D721Med (cell line): ENCODE data around the gene JAKMIP1.

Experiments
- DNase-seq: peaks from one replicate; pipeline ENCODE4 v3.0.0; 2011; ENCODE audit warnings: low spot score; ENCODE audit not compliant: insufficient read length
- FAIRE-seq: peaks from 2 replicates; lab custom pipeline; 2011; peaks lifted over from hg19 to GRCh38; lab: Jason Lieb, UNC
- TF ChIP-seq, protein P1 (sequence below): IDR thresholded peaks from 2 replicates; pipeline ENCODE4 v1.5.1; 2012; ENCODE audit warnings: mild to moderate bottlenecking, control low read depth; ENCODE audit not compliant: insufficient read depth; ENCODE audit errors: missing control alignments

Gene JAKMIP1

DNA sequence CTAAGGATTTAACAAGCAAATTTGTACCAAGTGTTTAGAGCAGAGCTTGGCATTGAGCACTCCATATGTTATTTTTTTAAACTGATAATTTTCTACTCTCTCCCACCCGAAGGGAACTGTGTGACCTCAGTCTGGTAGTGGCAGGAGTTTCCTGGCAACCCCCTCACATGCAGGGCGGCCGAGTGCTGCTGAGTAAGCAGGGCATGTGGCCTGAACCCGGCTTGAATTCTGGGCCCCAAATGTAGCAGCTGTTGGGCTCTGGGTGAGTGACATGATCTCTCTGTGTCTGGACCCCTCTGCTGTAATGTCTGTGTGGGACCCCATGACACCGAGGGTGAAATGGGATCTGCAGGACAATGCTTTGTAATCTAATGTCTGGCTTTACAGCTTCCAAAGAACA lies 168.5 kb downstream of the JAKMIP1 start:
- FAIRE-seq: no peak
- TF ChIP-seq, protein P1, sequence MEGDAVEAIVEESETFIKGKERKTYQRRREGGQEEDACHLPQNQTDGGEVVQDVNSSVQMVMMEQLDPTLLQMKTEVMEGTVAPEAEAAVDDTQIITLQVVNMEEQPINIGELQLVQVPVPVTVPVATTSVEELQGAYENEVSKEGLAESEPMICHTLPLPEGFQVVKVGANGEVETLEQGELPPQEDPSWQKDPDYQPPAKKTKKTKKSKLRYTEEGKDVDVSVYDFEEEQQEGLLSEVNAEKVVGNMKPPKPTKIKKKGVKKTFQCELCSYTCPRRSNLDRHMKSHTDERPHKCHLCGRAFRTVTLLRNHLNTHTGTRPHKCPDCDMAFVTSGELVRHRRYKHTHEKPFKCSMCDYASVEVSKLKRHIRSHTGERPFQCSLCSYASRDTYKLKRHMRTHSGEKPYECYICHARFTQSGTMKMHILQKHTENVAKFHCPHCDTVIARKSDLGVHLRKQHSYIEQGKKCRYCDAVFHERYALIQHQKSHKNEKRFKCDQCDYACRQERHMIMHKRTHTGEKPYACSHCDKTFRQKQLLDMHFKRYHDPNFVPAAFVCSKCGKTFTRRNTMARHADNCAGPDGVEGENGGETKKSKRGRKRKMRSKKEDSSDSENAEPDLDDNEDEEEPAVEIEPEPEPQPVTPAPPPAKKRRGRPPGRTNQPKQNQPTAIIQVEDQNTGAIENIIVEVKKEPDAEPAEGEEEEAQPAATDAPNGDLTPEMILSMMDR: no peak

GRCh38 chr4:6030679-6031078 lies 169.7 kb downstream of the JAKMIP1 start:
- no peak for FAIRE-seq
- TF ChIP-seq, protein P1: no peak
- DNase-seq: no peak

More for the DNA sequence above, 168.5 kb downstream of the JAKMIP1 start:
- no peak for DNase-seq

- TF ChIP-seq, protein P1: no peak
- no peak for DNase-seq
- FAIRE-seq: no peak
Observed at GRCh38 chr4:6029254-6029653, 171.1 kb downstream of the JAKMIP1 start.

- FAIRE-seq (no peak), DNase-seq (no peak)
- TF ChIP-seq, protein P1: no peak
Observed at GRCh38 chr4:6028168-6028567, 172.2 kb downstream of the JAKMIP1 start.

DNA sequence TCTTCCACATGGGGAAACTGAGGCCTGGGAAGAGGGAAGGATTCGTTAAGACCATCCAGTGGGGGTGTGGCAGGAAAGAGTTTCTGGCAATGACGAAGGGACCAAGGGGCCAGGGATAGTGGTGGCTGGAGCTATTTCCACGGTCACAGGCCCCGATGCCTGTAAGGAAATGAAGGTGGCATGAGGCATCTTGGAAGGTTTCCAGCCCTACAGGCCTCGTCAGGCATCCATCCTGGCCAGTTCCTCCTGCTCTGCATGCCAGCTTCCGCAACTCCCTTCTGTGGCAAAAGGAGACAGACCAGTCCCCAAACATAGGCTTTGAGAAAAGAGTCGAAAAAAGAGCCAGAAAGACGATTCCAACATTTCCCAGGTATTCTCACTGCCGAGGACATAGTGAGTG lies 173.0 kb downstream of the JAKMIP1 start:
- DNase-seq: no peak
- no peak for FAIRE-seq
- TF ChIP-seq, protein P1: no peak

DNA sequence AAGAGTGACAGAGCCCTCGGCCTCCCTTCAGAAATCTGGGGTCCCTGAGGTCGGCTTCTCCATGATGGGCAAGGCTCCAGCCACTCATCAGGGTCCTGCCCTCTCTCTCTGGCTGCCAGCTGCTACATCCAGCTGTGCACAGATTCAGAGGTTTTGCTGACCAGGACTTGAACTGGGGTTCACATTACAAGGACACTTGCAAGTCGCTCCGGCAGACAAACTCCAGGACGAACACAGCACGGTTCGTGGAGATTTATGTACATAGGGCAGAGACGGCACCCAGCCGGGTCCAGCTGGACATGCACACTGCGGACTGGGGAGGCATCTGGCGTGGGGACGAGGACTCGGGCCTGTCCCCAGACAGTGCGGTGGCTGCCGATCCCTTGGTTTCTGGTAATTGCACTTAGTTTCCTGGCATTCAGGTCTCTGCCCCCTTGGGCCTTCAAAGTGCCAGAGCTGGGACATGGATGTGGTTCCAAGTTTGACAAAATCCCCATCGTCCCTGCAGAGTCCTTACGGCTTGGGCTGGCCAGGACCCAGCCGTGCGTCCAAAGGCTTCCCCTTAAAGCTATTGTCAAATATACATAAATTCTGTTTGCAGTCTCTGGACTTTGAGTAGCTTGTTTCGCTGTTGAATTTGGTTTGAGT lies 175.9 kb downstream of the JAKMIP1 start:
- FAIRE-seq (no peak), DNase-seq (no peak)
- TF ChIP-seq, protein P1: no peak

DNA sequence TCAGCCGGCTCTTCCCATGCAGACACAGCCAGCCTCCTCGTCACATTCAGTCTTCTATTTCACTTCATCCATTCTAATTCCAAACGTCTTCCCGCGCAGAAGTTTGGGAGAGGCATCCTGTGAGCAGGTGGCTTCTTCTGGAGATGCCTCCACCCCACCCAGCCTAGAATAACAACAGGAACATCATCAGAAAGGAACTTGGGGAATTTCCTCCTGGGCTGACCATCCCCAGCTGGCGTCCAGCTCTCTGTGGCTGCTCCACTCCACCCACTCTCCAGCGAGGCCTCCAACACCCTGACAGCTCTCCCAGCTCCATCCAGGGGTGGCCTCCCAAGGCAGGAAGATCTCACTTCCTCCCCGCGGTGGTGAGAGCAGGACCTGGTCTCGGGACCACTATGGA lies 176.6 kb downstream of the JAKMIP1 start:
- FAIRE-seq (no peak), DNase-seq (no peak)
- TF ChIP-seq, protein P1: no peak
